Gastroesophageal sphincter (tissue), 3 donors: Measurements from ENCODE around the gene CMC1.

Experiments used
- CTCF ChIP-seq, 4 experiments: fragments of 200-600 bp in 2 of 4; fragments of 450-650 bp in 2 of 4; sonication (generic) in 1 of 4; IDR thresholded peaks; one replicate each; pipeline ENCODE4 v1.5.1; 2017 to 2019; ENCODE audit warnings: antibody characterized with exemption in 4 of 4, mild to moderate bottlenecking in 2 of 4, moderate library complexity in 2 of 4
- EP300 ChIP-seq: sonication (generic); formaldehyde crosslinking; IDR thresholded peaks from one replicate; pipeline ENCODE4 v1.6.1; 2017; ENCODE audit warnings: antibody characterized with exemption, mild to moderate bottlenecking
- POLR2A ChIP-seq, 2 donors: fragments of 450-650 bp; IDR thresholded peaks; one replicate each; pipeline ENCODE4 v1.6.1; 2017; ENCODE audit warnings: antibody characterized with exemption in 2 of 2, mild to moderate bottlenecking in 2 of 2, moderate library complexity in 1 of 2
- POLR2AphosphoS5 ChIP-seq: sonication (generic); formaldehyde crosslinking; IDR thresholded peaks from one replicate; pipeline ENCODE4 v1.6.1; 2017; ENCODE audit warnings: antibody characterized with exemption

GRCh38 chr3:28239108-28239507 is 2.3 kb upstream of the CMC1 start:
- TF ChIP-seq CTCF (IDR thresholded peaks at IDR 0.05) (no peak), POLR2A (IDR thresholded peaks at IDR 0.05) (no peak), EP300 (no peak), POLR2AphosphoS5 (no peak)
